Osteoblast (primary cell): ENCODE results near the gene TMIE. TPM values are rescaled to one million over a fixed set of nuclear protein-coding genes. Genes with fewer than 3 reads are reported as not detected.

Source experiments
- DNase-seq: peaks from one replicate; pipeline ENCODE4 v3.0.0; 2011; ENCODE audit warnings: low spot score, mixed read lengths; ENCODE audit not compliant: insufficient read length; ENCODE audit errors: missing footprints
- H2AFZ ChIP-seq: 2 replicates; pipeline ENCODE4 v1.6.0; 2011; ENCODE audit warnings: mild to moderate bottlenecking, low read length
- H3K27ac ChIP-seq: 2 replicates; pipeline ENCODE4 v1.5.1; 2011; ENCODE audit warnings: mild to moderate bottlenecking, low read depth, low read length, moderate library complexity
- H3K27me3 ChIP-seq: 2 replicates; pipeline ENCODE4 v1.6.0; 2012; ENCODE audit warnings: mild to moderate bottlenecking, control low read depth, inconsistent platforms, low read length, moderate library complexity; ENCODE audit not compliant: insufficient read depth
- H3K36me3 ChIP-seq: 2 replicates; pipeline ENCODE4 v1.5.1; 2011; ENCODE audit warnings: mild to moderate bottlenecking, low read length, control low read depth, moderate library complexity; ENCODE audit not compliant: insufficient read depth
- H3K4me1 ChIP-seq: 2 replicates; pipeline ENCODE4 v1.5.1; 2011; ENCODE audit warnings: mild to moderate bottlenecking, low read length, control low read depth, moderate library complexity; ENCODE audit not compliant: insufficient read depth
- H3K4me2 ChIP-seq: 2 replicates; pipeline ENCODE4 v1.6.0; 2011; ENCODE audit warnings: mild to moderate bottlenecking, low read length; ENCODE audit not compliant: insufficient read depth
- H3K4me3 ChIP-seq: fragments of 200-600 bp; sonication (generic); 3 replicates; pipeline ENCODE4 v1.5.1; 2012; ENCODE audit warnings: mild to moderate bottlenecking, low read length, inconsistent platforms; ENCODE audit not compliant: insufficient read depth
- H3K79me2 ChIP-seq: 2 replicates; pipeline ENCODE4 v1.6.0; 2012; ENCODE audit warnings: mild to moderate bottlenecking, low read length, control low read depth, inconsistent platforms; ENCODE audit not compliant: insufficient read depth
- H3K9me3 ChIP-seq: 2 replicates; pipeline ENCODE4 v1.5.1; 2011; ENCODE audit warnings: low read depth, low read length, control low read depth
- H4K20me1 ChIP-seq: 2 replicates; pipeline ENCODE4 v1.6.0; 2012; ENCODE audit warnings: mild to moderate bottlenecking, low read length, control low read depth; ENCODE audit not compliant: insufficient read depth
- total RNA-seq: library from RNA; depleted of rRNA; stranded (reverse); fragments of >200 nt; gene quantifications from 2 replicates; pipeline ENCODE4 v1.2.3, GENCODE V29; 2012
- TF ChIP-seq, protein P1 (sequence below): IDR thresholded peaks from 2 replicates; pipeline ENCODE4 v1.5.1; 2011; ENCODE audit warnings: mild to moderate bottlenecking, low read depth, low read length, moderate library complexity; ENCODE audit errors: extremely low read depth

Gene TMIE
- total RNA-seq, 1 donor, result under 0.01 TPM

DNA sequence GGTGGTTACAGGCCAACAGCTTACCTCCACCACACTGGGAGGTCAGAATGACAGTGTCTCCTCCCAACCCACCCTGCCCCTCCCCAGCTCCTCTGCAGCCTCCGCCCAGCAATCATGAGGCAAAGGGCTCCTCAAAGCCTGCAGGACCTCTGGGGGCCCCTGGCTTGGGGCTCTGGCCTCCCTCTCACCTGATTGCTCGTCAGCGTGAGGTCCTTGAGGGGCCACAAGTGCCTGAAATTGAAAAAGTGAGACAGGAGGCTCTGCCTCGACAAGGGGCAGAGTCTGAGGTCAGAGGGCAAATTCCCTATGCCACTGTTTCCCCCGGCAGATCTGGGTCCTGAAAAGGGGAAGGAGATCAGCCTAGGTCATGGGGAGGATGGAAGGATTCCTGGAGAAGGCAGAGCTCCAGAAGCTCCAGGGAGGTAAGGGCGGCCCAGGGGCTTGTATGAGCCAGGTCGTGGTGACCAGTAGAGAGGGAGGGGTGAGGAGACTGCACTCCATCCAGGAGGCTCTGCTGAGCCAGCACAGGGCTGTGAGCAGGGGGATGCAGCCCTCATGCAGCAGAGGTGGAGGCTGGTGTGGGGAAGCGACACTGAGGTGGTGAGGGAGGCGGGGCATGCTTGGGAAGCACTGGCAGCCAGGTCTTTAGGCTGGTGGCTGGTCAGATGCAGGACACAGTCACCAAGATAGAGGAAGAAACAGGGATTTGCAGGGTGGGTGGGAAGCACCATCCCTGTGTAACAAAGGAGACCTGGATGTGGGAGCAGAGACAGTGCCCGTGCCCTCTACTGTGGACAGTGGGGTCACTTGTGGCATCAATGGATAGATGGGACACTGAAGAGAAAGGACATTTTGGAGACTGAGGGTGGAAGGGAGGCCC, 27.8 kb upstream of the TMIE start:
- H3K79me2 ChIP-seq, result no peaks in the 10 kb centered on the region
- TF ChIP-seq, protein P1, sequence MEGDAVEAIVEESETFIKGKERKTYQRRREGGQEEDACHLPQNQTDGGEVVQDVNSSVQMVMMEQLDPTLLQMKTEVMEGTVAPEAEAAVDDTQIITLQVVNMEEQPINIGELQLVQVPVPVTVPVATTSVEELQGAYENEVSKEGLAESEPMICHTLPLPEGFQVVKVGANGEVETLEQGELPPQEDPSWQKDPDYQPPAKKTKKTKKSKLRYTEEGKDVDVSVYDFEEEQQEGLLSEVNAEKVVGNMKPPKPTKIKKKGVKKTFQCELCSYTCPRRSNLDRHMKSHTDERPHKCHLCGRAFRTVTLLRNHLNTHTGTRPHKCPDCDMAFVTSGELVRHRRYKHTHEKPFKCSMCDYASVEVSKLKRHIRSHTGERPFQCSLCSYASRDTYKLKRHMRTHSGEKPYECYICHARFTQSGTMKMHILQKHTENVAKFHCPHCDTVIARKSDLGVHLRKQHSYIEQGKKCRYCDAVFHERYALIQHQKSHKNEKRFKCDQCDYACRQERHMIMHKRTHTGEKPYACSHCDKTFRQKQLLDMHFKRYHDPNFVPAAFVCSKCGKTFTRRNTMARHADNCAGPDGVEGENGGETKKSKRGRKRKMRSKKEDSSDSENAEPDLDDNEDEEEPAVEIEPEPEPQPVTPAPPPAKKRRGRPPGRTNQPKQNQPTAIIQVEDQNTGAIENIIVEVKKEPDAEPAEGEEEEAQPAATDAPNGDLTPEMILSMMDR, result no peak
- DNase-seq, result peak; percentile 77
- H3K4me3 ChIP-seq, result no peak overlapping the region
- no peaks in the 10 kb centered on the region for H3K9me3 ChIP-seq
- H3K4me1 ChIP-seq, result no peaks in the 10 kb centered on the region
- H3K4me2 ChIP-seq, result no peak overlapping the region
- H3K27me3 ChIP-seq, result no peaks in the 10 kb centered on the region
- no peaks in the 10 kb centered on the region for H4K20me1 ChIP-seq
- H3K27ac ChIP-seq, result no peak overlapping the region
- H2AFZ ChIP-seq, result no peak overlapping the region
- H3K36me3 ChIP-seq, result no peaks in the 10 kb centered on the region

DNA sequence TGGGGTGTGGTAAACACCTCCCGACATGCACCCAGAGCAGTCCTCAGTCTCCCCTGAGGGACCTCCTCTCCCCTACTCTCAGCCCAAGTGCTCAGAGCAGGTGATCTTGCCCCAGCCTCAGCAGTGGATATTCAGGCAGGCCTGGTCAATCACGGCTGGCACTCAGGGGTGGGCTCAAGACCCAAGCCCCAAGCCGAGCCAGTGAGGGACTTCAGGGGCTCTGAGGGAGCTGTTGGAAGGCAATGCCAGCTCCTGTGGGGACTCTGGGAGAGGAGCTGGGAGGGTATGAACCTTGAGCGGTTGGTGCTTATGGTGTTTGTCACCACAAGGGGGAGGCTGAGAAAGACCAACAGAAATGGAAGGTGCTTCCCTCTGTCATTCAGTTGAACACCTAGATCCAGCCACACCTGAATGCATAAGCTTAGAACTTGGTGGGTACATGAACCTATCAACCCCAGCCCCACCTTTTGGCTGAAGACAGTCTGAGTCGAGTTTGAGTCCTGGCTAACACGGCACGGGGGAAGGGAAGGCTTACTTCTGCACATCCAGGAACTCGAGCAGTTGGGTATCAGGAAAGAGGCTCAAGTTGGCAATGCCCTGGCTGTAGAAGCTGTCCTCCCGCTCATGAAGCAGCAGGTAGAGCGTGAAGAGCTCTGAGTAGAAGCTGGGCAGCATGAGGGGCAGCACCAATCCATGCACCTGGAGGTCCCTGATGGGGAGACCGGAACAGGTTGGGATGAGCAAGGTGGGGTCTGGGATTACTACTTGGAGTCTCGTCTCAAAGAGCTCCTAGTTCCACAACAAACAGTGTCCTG, 27.0 kb upstream of the TMIE start:
- Histone ChIP-seq H3K27ac (no peak overlapping the region), H2AFZ (no peak overlapping the region), H4K20me1 (no peaks in the 10 kb centered on the region), H3K4me1 (no peaks in the 10 kb centered on the region), H3K36me3 (no peaks in the 10 kb centered on the region), H3K4me2 (no peak overlapping the region), H3K79me2 (no peaks in the 10 kb centered on the region), H3K27me3 (no peaks in the 10 kb centered on the region), H3K9me3 (no peaks in the 10 kb centered on the region), H3K4me3 (no peak overlapping the region)
- TF ChIP-seq, protein P1, result peak; percentile 33
- DNase-seq, result peak; percentile 76

DNA sequence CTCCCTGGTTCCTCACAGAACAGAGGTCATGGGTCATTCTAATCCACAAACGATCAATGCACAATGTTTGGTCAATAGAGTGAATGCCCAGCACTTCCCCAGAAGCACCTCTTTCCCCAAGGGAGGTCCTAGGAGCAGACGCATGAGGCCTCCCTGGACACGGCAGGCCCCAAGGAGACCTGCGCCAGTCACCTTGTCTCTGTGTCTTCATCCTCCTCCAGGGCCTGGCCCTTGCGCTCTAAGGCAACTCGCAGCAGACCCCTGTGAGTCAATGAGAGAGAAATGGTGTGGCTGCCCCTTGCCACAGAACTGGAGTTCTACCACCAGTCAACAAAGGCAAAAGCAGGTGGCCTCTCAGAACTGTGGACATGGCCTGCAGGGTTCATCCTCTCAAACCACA, 25.8 kb upstream of the TMIE start:
- Histone ChIP-seq H3K4me2 (no peak overlapping the region), H3K36me3 (no peaks in the 10 kb centered on the region), H2AFZ (no peak overlapping the region), H4K20me1 (no peaks in the 10 kb centered on the region), H3K79me2 (no peaks in the 10 kb centered on the region), H3K9me3 (no peaks in the 10 kb centered on the region), H3K27ac (no peak overlapping the region), H3K4me1 (no peaks in the 10 kb centered on the region), H3K4me3 (no peak overlapping the region), H3K27me3 (no peaks in the 10 kb centered on the region)
- TF ChIP-seq, protein P1, result no peak
- peak; percentile 62 for DNase-seq
